Uterus (tissue), 4 donors: ENCODE measurements around the gene CAPZB. TPM values are rescaled to one million over a fixed set of nuclear protein-coding genes. Genes with fewer than 3 reads are reported as not detected.

Experiments used
- DNase-seq, 2 donors: peaks; one replicate each; pipeline ENCODE4 v3.0.0-alpha.2; 2019 to 2020
- H3K27ac ChIP-seq, 2 donors: fragments of 200-600 bp; sonication (generic); 1 replicate in 1 of 2; 2 replicates in 1 of 2; pipeline ENCODE4 v1.5.1; 2016 to 2018
- H3K27me3 ChIP-seq, 2 donors: fragments of 200-600 bp; sonication (generic); one replicate each; pipeline ENCODE4 v1.5.1; 2018 to 2019; ENCODE audit warnings: control low read depth in 1 of 2
- H3K36me3 ChIP-seq, 2 donors: fragments of 200-600 bp; sonication (generic); one replicate each; pipeline ENCODE4 v1.5.1; 2019; ENCODE audit warnings: control low read depth in 1 of 2
- H3K4me1 ChIP-seq, 2 donors: fragments of 200-600 bp; sonication (generic); one replicate each; pipeline ENCODE4 v1.5.1; 2018 to 2019; ENCODE audit warnings: control low read depth in 1 of 2
- H3K4me3 ChIP-seq, 2 donors: fragments of 200-600 bp; sonication (generic); 1 replicate in 1 of 2; 2 replicates in 1 of 2; pipeline ENCODE4 v1.5.1; 2018 to 2019; ENCODE audit warnings: mild to moderate bottlenecking in 1 of 2
- H3K9me3 ChIP-seq, 2 donors: fragments of 200-600 bp; sonication (generic); one replicate each; pipeline ENCODE4 v1.5.1; 2019; ENCODE audit warnings: control low read depth in 1 of 2
- POLR2A ChIP-seq, 2 donors: fragments of 450-650 bp; IDR thresholded peaks; one replicate each; pipeline ENCODE4 v1.6.1; 2016; ENCODE audit warnings: antibody characterized with exemption in 2 of 2, mild to moderate bottlenecking in 1 of 2, moderate library complexity in 1 of 2
- intact Hi-C: fragments of 100-400 bp; cut with DNase I; formaldehyde crosslinking; loops from one replicate; pipeline ENCODE4 v1.15.1; 2023; ENCODE audit warnings: low total_unique reads
- total RNA-seq, 4 donors: library from RNA; depleted of rRNA in 3 of 4; stranded (reverse); fragments of >200 nt in 3 of 4; gene quantifications; one replicate each; pipeline versions ENCODE4 v1.1.0 to v1.2.4, GENCODE V29; 2014 to 2023
- TF ChIP-seq, protein P1 (sequence below), 4 experiments: fragments of 200-600 bp in 2 of 4; fragments of 450-650 bp in 2 of 4; sonication (generic) in 2 of 4; IDR thresholded peaks; one replicate each; pipeline ENCODE4 v1.5.1; 2016 to 2019; ENCODE audit warnings: antibody characterized with exemption in 4 of 4, mild to moderate bottlenecking in 2 of 4, moderate library complexity in 1 of 4
- donor health status: DM: yes; HTN: yes; CAD: no.

The CAPZB gene
- total RNA-seq, 4 donors from 2014 or later: 94.4 to 281 (median 141) TPM

DNA sequence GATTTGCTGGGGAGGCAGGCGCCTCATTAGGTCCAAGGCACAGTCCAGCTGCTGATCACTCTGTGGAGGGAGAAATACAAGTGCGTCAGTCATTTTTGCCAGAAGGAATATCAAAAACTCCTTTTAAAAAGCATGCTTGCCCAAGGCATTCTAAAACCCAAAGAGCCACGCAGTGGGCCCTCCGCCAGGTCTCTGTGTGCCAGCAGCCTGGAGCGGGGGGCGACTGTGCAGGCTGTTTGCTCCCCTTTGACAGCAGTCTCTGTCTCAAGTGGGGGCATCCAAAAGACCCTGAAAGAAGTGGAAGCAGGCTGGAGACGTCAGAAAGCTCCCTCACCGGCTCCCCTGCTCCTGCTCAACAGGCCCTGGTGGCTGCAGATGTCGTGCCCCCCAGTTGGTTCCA is 65.6 kb downstream of the CAPZB start:
- peaks cover 13 to 22% of the 10 kb centered on the region in 2 donors for H3K4me1 ChIP-seq
- no peaks in the 10 kb centered on the region for H3K27me3 ChIP-seq
- no peak overlapping the region for H3K4me3 ChIP-seq
- TF ChIP-seq, protein P1, sequence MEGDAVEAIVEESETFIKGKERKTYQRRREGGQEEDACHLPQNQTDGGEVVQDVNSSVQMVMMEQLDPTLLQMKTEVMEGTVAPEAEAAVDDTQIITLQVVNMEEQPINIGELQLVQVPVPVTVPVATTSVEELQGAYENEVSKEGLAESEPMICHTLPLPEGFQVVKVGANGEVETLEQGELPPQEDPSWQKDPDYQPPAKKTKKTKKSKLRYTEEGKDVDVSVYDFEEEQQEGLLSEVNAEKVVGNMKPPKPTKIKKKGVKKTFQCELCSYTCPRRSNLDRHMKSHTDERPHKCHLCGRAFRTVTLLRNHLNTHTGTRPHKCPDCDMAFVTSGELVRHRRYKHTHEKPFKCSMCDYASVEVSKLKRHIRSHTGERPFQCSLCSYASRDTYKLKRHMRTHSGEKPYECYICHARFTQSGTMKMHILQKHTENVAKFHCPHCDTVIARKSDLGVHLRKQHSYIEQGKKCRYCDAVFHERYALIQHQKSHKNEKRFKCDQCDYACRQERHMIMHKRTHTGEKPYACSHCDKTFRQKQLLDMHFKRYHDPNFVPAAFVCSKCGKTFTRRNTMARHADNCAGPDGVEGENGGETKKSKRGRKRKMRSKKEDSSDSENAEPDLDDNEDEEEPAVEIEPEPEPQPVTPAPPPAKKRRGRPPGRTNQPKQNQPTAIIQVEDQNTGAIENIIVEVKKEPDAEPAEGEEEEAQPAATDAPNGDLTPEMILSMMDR (IDR thresholded peaks at IDR 0.05): no peak
- no peak for TF ChIP-seq POLR2A (IDR thresholded peaks at IDR 0.05)
- no peak for DNase-seq
- H3K27ac ChIP-seq: peak overlapping the region in 1 of 2 donors; percentile 43
- H3K36me3 ChIP-seq: no peaks in the 10 kb centered on the region
- no peaks in the 10 kb centered on the region for H3K9me3 ChIP-seq
- intact Hi-C loops: no loop called here

DNA sequence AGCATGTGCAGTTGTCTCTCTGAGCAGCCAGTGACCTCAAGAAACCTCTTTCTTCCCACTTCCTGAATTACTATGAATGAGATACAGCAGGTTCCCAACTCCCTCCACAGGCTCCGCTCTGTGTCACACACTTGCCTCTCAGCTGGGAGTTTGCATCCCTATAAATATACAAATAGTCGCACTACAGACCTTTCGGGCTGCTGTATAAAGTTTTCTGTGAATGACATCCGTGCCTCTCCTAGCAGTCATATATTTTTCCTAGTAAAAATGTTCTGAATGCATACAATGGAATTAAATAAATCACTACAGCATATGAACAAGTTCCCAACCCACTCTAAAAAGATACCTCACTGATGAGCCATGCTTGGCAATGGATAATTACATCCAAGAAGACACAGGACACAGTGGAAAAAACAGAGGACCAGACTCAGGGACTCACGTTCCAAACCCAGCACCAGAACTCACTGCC is 66.8 kb downstream of the CAPZB start:
- Histone ChIP-seq H3K36me3 (no peaks in the 10 kb centered on the region), H3K27ac (peak overlapping the region in 1 of 2 donors; percentile 47), H3K4me1 (peaks cover 9 to 19% of the 10 kb centered on the region in 2 donors), H3K4me3 (no peak overlapping the region), H3K9me3 (no peaks in the 10 kb centered on the region), H3K27me3 (no peaks in the 10 kb centered on the region)
- intact Hi-C loops: no loop called here
- no peak for TF ChIP-seq POLR2A (IDR thresholded peaks at IDR 0.05)
- TF ChIP-seq, protein P1 (IDR thresholded peaks at IDR 0.05): no peak
- DNase-seq: no peak

DNA sequence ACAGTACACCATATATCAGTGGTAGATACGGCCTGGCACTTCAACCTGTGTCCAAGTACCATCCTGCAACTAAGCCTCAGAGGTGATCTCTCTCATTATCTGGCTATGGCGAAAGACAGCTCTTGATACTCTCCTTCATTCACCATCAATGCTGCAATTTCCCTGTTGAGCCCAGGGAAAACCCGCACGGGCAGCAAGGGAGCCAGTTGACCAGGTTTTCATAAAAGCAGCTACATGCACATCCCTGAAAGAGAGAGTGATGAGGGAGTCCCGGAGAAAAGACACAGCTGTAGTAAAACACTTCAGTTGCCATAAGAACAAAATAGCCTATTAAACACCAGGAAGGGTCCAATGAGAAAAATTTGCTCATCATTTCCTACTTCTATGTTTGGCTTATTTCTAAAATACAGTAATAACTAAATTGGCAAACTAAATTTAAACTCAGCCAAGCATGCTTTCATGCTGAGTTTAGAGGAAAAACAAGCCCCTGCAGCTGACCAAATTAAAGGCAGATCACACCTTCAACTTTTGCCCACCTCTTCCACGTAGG is 68.3 kb downstream of the CAPZB start:
- H3K27me3 ChIP-seq: no peaks in the 10 kb centered on the region
- no peak overlapping the region for H3K4me3 ChIP-seq
- H3K9me3 ChIP-seq: no peaks in the 10 kb centered on the region
- no peaks in the 10 kb centered on the region for H3K36me3 ChIP-seq
- H3K4me1 ChIP-seq: peaks cover 9 to 24% of the 10 kb centered on the region in 2 donors
- intact Hi-C loops: no loop called here
- no peak for DNase-seq
- peak overlapping the region; percentile 47 to 71 for H3K27ac ChIP-seq
- TF ChIP-seq, protein P1 (IDR thresholded peaks at IDR 0.05): no peak
- no peak for TF ChIP-seq POLR2A (IDR thresholded peaks at IDR 0.05)

DNA sequence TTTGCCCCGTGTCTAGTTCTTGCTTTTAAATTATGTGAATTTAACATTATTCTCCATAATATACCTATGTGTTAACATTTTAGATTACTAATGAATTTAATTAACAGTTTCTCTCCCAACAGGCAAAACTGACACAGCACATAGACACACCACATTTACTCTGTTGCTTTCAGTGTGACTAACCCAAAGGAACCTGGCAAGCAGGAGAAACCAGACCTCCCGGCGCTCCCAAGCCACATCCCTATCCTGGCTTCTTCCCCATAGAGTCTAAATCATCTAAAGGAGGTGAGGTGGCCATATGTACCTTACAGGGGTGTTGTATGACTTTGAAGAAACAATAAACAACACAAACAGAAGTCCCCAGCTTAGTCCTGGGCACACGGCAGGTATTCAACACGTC is 69.2 kb downstream of the CAPZB start:
- peak overlapping the region; percentile 71 to 89 for H3K27ac ChIP-seq
- no peak for DNase-seq
- intact Hi-C loops: no loop called here

DNA sequence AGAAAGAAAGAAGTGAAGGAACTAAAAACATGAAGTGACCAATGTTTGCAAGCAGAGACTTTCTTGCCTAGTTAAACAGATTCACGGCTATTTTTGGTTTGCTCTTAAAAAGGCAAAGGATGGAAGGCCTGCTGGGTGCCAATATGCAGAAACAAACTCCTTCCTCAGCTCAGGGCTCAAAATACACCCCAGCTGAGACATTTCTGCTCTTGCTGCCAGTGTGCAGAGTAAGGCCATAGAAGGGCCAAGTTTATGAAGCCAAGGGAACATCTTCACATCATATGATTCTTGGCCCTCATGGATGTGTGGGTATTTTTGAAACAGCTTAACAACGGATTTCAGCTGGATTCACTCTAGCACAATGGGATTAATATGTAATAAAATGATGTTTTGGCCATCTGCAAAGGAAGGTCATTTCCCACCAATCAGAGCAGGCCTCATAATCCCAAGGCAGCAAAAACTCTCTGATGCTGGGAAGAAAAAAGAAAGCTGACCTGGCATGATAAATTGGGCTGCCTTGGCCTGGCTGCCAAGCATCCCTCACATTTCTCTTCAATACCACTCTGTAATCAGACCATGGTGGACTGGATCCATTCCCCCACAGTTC is 70.7 kb downstream of the CAPZB start:
- H3K36me3 ChIP-seq: no peaks in the 10 kb centered on the region
- peak overlapping the region; percentile 71 to 89 for H3K27ac ChIP-seq
- no peaks in the 10 kb centered on the region for H3K9me3 ChIP-seq
- no peaks in the 10 kb centered on the region for H3K27me3 ChIP-seq
- peaks cover 9 to 24% of the 10 kb centered on the region in 2 donors for H3K4me1 ChIP-seq
- DNase-seq: peak in 1 of 2 donors; percentile 62
- intact Hi-C loops: no loop called here
- TF ChIP-seq POLR2A (IDR thresholded peaks at IDR 0.05): no peak
- no peak overlapping the region for H3K4me3 ChIP-seq

More for the DNA sequence above, 69.2 kb downstream of the CAPZB start:
- H3K27me3 ChIP-seq: no peaks in the 10 kb centered on the region
- no peak overlapping the region for H3K4me3 ChIP-seq
- H3K36me3 ChIP-seq: no peaks in the 10 kb centered on the region
- H3K9me3 ChIP-seq: no peaks in the 10 kb centered on the region
- H3K4me1 ChIP-seq: peaks cover 9 to 24% of the 10 kb centered on the region in 2 donors
- TF ChIP-seq POLR2A (IDR thresholded peaks at IDR 0.05): no peak
- TF ChIP-seq, protein P1 (IDR thresholded peaks at IDR 0.05): no peak
